Measurements from ENCODE around the gene APC2.
A peak's percentile ranks its signal among the peaks of the same experiment; 100 is the strongest.

Gene APC2

DNA sequence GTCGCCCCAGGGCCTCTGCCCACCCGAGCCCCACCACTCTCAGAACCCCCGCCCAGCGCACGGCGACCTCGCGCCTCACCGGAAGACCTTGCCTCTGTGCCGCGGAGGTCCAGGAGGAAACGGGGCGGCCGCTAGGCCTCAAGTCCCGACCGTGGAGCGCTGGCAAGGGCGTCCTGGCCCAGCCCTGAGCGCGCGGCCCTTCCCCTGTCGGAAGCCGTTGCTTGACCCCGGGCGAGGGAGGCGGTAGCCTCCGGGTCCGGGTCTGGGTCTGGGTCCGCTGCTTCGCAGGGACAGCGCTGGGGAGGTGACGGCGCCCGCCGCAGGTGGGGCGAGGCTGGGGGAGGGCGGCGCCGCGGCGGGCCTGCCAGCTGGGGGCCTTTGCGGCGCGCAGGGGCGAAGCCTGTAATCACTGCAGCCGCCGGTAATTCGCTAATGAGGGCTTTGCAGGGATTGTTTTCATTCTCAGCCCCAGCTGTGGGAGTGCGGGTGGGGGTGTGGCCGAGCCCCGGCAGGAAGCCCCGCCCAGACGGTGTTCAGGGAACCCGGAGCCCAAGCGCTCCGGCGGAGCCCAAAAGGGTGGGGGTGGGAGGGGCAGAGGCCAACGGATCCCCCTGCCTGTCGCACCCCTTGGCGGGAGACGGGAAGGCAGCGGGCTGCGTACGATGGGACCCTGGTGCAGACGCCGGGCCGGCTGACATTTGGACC, 20.5 kb downstream of the APC2 start:
- Histone ChIP-seq H3F3A (ENCODE audit: control insufficient read depth, insufficient read depth) (0 out of 2 replicates have a peak, but pooled peaks cover 4% of the 10 kb centered on the region), H4K20me1 (ENCODE audit: control insufficient read depth, insufficient read depth, low read depth, low read length) (peaks cover 19% of the 10 kb centered on the region; the same call in 1 of the 2 replicates), H3K4me1 (ENCODE audit: control insufficient read depth, low read length) (peaks cover 23% of the 10 kb centered on the region), H3K27ac (ENCODE audit: low read depth, low read length) (no peak overlapping the region), H3K79me2 (ENCODE audit: control insufficient read depth, low read length) (no peaks in the 10 kb centered on the region), H3K9me2 (replicated peaks; ENCODE audit: control insufficient read depth, low read length) (no peaks in the 10 kb centered on the region), H3K4me2 (ENCODE audit: low read length) (peak overlapping the region; percentile 62), H3K36me3 (ENCODE audit: control insufficient read depth, low read length) (no peaks in the 10 kb centered on the region), H3K9me3 (ENCODE audit: control insufficient read depth, insufficient read depth, low read length) (no peaks in the 10 kb centered on the region), H3K27me3 (ENCODE audit: control insufficient read depth, low read length) (peaks cover 39% of the 10 kb centered on the region), H3K4me3 (ENCODE audit: low read length) (peak overlapping the region; percentile 53)
- TF ChIP-seq EZH2phosphoT487 (IDR thresholded peaks at IDR 0.05; ENCODE audit: borderline replicate concordance, low read length) = peak; percentile 86; the same call in 1 of the 2 replicates
- TF ChIP-seq, protein P1, sequence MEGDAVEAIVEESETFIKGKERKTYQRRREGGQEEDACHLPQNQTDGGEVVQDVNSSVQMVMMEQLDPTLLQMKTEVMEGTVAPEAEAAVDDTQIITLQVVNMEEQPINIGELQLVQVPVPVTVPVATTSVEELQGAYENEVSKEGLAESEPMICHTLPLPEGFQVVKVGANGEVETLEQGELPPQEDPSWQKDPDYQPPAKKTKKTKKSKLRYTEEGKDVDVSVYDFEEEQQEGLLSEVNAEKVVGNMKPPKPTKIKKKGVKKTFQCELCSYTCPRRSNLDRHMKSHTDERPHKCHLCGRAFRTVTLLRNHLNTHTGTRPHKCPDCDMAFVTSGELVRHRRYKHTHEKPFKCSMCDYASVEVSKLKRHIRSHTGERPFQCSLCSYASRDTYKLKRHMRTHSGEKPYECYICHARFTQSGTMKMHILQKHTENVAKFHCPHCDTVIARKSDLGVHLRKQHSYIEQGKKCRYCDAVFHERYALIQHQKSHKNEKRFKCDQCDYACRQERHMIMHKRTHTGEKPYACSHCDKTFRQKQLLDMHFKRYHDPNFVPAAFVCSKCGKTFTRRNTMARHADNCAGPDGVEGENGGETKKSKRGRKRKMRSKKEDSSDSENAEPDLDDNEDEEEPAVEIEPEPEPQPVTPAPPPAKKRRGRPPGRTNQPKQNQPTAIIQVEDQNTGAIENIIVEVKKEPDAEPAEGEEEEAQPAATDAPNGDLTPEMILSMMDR (IDR thresholded peaks at IDR 0.05; ENCODE audit: low read depth, low read length, poor library complexity, severe bottlenecking) = no peak

DNA sequence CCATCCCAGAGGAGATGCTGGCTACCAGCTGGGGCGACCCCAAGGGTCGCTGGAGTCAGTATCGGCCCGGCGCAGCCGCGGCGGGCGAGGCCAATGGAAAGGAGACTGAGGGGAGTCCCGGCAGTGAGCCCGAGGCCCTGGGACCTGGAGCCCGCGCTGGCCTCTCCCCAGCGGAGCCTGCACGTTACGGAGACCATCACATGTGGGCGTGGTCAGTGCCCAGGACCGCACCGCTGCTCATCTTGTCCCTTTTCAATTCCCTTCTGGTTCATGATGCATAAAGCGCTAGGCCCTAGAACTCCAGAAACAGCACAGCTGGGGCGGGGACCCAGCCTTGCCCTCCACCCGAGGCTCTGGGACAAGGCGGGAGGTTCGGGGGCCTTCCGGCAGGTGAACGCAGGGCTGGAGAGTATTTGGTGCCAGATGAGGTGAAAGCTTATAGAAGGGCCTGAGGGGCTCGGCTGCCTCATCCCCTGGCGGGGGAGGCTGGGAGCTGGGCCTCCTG, 21.1 kb downstream of the APC2 start:
- Histone ChIP-seq H3K9me2 (replicated peaks; ENCODE audit: control insufficient read depth, low read length) (no peaks in the 10 kb centered on the region), H4K20me1 (ENCODE audit: control insufficient read depth, insufficient read depth, low read depth, low read length) (peaks cover 19% of the 10 kb centered on the region; the same call in 1 of the 2 replicates), H3K79me2 (ENCODE audit: control insufficient read depth, low read length) (peaks cover 4% of the 10 kb centered on the region), H3K9me3 (ENCODE audit: control insufficient read depth, insufficient read depth, low read length) (no peaks in the 10 kb centered on the region), H3F3A (ENCODE audit: control insufficient read depth, insufficient read depth) (0 out of 2 replicates have a peak, but pooled peaks cover 4% of the 10 kb centered on the region), H3K4me3 (ENCODE audit: low read length) (peak overlapping the region; percentile 53), H3K27ac (ENCODE audit: low read depth, low read length) (no peak overlapping the region), H3K4me2 (ENCODE audit: low read length) (peak overlapping the region; percentile 62), H3K27me3 (ENCODE audit: control insufficient read depth, low read length) (peaks cover 39% of the 10 kb centered on the region), H3K36me3 (ENCODE audit: control insufficient read depth, low read length) (no peaks in the 10 kb centered on the region), H3K4me1 (ENCODE audit: control insufficient read depth, low read length) (peaks cover 23% of the 10 kb centered on the region)
- TF ChIP-seq, protein P1 (IDR thresholded peaks at IDR 0.05; ENCODE audit: low read depth, low read length, poor library complexity, severe bottlenecking) = peak; percentile 51
- TF ChIP-seq EZH2phosphoT487 (IDR thresholded peaks at IDR 0.05; ENCODE audit: borderline replicate concordance, low read length) = peak; percentile 75; the same call in 1 of the 2 replicates

GRCh38 chr19:1471515-1472160, 21.7 kb downstream of the APC2 start:
- Histone ChIP-seq H3K4me3 (ENCODE audit: low read length) (peak overlapping the region; percentile 53), H3K27me3 (ENCODE audit: control insufficient read depth, low read length) (peaks cover 39% of the 10 kb centered on the region), H4K20me1 (ENCODE audit: control insufficient read depth, insufficient read depth, low read depth, low read length) (peaks cover 19% of the 10 kb centered on the region; the same call in 1 of the 2 replicates), H3K9me3 (ENCODE audit: control insufficient read depth, insufficient read depth, low read length) (no peaks in the 10 kb centered on the region), H3K36me3 (ENCODE audit: control insufficient read depth, low read length) (peaks cover 4% of the 10 kb centered on the region; the same call in 1 of the 2 replicates), H3K4me1 (ENCODE audit: control insufficient read depth, low read length) (peaks cover 23% of the 10 kb centered on the region), H3K4me2 (ENCODE audit: low read length) (peak overlapping the region; percentile 62), H3K27ac (ENCODE audit: low read depth, low read length) (no peak overlapping the region), H3F3A (ENCODE audit: control insufficient read depth, insufficient read depth) (0 out of 2 replicates have a peak, but pooled peaks cover 4% of the 10 kb centered on the region), H3K79me2 (ENCODE audit: control insufficient read depth, low read length) (peaks cover 9% of the 10 kb centered on the region), H3K9me2 (replicated peaks; ENCODE audit: control insufficient read depth, low read length) (no peaks in the 10 kb centered on the region)
- no peak for TF ChIP-seq EZH2phosphoT487 (IDR thresholded peaks at IDR 0.05; ENCODE audit: borderline replicate concordance, low read length)

Measured in DOHH2 (cell line).